GM18868 (cell line): ENCODE results near the gene AFF3.

Experiments used
- ATAC-seq: cut with Tn5 transposase; IDR thresholded peaks from one replicate; pipeline ENCODE4 v1.9.1; 2021; ENCODE audit warnings: mild to moderate bottlenecking, moderate library complexity; ENCODE audit not compliant: unreplicated experiment

AFF3 gene

DNA sequence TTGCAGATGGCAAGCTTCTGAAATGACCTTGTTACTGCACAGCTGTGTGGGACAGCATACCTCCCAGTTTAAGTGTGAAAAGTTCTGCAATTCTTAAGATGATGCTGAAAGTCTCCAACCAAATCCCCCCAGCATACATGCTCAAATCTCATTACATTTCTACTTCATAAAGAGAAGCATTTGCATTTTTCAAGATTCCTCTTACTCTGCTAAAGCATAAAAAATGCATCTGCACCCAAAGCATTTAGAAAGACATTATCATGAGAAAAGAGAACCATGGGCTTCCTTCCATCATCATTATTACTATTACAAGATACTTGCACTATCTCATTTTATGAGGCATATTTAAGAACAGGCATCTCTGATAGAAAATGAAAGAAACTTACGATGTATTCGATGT lies 415.7 kb downstream of the AFF3 start:
- no peak for ATAC-seq

DNA sequence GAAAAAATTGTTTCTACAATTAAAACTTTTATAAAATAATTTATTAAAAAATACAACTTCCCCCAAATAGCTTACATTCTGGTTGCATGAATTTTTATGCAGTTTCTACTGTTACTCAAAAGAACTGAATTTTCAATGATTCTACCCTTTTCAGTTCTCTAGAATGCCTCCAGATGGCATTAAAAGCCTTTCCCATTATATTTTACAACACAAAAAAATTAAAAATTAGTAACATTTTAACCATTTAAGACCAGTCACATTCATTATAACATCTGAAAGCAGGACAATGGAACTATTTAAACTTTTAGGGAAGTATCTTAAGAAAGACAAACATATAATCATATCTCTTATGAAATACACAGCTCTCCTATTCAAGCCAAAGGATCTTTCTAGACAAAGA lies 416.6 kb downstream of the AFF3 start:
- no peak for ATAC-seq

DNA sequence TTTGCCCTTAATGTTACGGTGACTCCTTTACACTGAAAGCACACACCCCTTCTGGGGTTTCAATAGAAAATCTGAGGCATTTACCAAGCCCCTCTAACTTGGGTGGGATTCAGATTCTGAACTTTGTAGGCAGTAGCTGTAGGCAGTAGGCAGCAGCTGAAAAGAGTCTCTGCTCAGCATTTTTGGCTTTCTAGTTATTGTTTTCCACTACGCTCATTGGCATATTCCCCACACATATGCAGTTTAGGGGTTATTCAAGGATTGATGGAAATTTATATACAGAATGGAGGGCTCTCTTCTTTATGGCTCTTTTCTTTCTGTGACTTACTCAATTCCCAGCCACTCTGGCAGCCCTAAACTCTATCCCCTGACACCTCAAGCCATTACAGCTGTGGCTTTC lies 419.9 kb downstream of the AFF3 start:
- no peak for ATAC-seq

DNA sequence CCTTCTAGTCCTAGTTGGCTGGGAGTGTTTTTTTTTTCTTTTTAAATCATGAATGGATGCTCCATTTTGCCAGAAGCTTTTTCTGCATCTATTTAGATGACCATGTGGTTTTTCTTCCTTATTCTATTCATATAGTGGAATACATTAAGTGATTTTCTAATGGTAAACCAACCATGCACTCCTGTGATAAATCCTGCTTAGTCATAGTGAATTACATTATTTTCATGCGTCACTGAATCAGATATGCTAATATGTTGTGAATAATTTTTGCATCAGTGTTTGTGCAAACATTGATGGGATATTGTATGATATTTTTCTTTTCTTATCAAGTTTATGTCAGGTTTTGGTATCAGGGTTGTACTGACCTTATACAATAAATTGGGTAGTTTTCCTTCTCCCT lies 423.3 kb downstream of the AFF3 start:
- ATAC-seq = no peak

DNA sequence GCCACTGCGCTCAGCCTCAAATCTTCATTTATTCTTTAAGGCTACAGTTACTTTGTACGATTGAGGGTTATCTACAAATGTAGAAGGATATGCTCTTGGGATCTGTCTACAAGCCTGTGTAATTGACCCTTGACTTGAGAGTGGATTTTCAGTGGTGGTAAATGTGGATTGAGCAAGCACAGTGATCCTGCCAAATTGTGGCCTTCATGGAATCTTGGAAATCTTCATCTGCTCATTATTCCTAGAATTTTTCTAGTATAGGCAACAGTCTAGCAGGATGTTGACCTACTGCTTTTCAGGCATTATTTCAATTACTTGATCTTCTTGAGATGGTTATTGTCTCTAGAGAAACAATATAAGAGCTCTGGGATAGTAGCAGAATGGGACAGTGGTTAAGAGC lies 426.4 kb downstream of the AFF3 start:
- ATAC-seq = no peak

DNA sequence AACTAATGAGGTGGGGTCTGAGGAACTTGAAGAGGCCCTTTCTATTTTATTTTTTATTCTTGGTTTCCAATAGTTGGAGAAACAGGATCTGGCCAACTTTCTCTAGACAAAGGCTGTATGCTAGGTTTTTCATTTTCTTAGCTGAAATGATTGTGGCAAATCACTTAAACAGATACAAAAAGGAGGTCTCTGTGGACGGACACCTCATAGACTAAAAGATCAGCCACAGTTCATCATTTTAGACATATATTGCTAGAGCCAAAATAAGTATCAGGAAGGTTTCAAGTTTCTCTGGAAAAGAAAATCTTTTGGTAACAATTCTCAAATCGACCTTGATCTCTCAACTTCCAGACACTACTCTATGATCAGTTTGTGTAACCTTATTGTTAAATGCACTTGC lies 428.0 kb downstream of the AFF3 start:
- ATAC-seq = no peak

DNA sequence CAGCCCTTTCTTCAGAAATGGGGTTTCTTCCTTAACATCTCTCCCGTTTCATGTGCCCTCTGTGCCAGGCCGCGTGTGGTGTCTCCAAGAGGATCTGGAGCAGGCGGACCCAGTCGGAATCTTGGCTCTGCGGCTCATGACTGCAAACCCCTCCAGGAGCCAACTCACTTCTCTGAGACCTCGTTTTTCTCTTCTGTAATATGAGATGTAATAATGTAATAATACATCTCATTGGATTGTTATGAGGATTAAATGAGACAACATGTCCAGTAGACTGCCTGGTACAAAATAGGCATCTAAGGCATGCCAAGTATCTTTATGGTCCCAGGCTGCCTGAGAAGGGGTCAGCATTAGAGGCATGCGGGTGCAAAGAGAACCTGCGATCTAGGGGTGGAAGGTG lies 431.2 kb downstream of the AFF3 start:
- no peak for ATAC-seq

DNA sequence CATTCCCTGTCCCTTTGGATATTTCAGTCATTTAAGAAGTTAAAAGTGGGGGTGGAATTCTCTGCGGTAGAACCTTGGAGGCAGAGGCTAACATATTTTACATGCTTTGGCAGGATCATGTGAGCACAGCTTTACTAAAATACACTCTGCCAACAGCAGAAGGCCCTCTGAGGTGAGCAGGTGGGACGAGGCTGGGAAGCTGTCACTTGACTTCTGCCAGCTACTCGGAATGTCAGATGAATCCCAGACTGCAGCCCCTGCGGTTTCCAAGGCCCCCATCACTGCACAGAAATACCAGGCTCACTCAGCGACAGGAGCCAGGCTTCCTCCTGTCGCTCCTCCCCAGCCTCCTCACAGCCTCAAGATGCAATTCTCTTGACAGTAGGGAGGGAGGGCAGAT lies 431.7 kb downstream of the AFF3 start:
- no peak for ATAC-seq

DNA sequence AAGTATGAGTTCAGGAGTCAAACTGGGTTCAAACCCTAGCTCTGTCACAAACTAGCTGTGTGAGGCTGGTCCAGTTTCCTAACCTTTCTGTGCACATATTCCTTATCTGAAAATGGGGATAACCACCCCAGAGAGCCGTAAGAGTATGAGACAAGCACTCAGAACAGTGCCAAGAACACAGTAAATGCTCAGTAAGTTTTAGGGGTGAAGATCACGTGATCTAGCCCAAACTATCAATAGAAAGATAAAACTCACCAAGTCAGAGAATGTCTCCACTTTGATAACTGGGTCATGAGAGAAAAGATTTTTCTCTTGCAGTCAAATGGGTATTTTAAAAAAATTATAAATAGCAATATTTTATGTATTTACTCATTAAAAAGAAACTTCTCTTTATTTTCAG lies 433.2 kb downstream of the AFF3 start:
- no peak for ATAC-seq

DNA sequence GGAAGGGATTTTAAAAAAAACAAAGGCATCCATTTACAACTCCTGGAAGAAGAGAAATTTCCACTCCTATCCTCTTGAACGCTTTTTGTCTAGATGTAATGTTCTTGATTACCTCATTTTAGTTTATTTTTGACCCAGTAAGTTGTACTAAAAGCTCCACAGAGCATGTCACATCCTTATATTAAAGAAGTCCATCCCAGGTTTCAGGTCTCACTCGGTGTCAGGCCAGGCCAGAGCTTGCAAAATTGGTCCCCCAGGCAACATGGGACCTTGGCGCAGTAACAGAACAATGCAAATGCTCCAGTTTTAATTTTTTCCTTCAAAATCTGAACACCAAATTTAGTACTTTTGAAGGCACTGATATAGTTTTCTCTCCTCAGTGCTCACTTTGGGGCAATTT lies 434.2 kb downstream of the AFF3 start:
- no peak for ATAC-seq

DNA sequence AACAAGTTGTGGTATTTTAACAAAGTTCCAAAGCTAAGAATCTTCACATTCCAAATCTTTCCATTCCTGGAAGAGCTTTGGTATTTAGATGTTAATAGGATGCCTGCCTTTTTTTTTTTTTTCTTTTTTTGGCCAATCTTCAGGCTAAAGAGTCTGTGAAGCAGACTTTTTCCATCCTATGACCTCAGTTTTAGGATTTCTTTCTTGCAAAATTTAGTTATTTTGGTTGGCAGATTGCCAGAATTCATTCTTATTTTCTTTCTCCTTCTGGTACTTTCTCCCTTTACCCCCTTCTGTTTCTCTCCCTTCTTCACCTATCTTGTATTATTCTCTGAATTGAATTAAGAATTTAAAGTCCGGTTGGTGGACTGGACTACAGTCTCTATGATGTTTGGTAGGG lies 434.8 kb downstream of the AFF3 start:
- no peak for ATAC-seq

DNA sequence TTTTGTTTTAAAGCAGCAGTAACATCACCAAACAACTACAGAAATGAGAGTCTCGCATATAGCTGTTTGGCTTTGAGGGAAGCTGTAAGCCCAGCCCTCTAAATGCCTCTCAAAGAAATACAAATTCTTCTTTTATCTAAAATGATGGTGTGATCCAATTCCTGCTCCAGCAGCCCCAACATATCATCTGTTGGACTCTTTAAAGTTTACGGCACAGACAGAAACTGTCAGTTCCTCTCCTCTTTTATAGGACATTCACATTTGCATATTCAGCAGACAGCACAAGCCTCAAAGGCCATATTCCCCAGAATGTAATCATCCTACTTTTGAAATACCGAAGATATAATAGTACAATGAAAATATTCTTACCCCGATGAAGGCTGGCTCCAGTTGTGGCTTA lies 435.7 kb downstream of the AFF3 start:
- ATAC-seq = no peak

DNA sequence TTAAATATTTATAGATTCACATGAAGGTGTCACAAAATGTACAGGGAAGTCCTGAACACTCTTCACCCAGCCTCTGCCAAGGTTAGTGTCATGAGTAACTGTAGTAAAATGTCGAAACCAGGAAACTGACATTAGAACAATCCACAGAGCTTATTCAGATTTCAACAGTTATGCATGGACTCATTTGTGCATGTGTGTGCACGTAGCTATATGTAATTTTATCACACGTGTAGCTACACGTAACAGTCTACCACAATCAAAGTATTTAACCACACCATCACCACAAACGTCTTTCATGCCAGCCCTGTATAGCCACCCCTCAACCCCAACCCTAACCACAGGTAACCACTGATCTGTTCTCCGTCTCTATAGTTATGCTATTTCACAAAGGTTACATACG lies 440.9 kb downstream of the AFF3 start:
- no peak for ATAC-seq

DNA sequence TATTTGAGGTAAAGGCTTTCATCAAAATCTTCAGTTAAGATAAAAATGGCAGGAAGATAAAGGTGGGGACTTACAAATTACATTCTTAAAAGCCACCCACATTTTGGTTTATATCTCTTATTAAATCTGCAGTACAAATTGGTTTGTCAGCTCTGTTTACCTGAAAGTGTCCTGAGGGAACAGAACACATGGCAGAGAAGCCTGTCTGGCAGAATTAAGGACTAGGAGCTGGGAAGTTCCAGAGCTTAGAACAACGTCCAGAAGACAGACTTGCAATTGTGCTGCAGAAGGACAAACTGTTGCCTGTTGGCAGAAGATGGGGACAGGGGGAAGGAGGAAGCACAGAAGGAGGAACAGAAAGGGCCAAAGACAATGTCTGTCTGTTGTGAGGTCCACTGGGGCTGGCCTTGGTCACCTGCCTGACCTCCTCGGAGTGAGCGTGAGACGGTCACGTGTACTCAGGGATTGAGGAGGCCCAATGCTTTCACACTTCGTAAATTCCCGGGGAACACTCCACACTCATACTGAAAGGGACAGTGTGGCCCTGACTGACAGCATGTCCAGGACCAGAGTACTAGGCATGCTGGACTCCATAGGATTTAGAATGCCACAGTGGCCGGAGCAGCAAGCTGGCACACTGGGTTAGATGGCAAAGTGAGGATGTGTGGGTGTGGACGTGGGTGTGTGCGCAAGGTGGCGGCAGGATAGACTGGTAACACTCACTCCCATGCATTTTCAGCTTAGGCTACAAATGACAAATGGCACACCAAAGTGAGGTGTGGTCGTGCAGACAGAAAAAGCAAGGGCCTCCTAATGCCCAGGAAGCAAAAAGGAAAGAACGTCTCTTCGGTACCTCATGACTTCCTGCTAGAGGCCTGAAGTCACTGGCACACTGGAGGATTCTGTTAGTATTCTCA lies 441.6 kb downstream of the AFF3 start:
- no peak for ATAC-seq

DNA sequence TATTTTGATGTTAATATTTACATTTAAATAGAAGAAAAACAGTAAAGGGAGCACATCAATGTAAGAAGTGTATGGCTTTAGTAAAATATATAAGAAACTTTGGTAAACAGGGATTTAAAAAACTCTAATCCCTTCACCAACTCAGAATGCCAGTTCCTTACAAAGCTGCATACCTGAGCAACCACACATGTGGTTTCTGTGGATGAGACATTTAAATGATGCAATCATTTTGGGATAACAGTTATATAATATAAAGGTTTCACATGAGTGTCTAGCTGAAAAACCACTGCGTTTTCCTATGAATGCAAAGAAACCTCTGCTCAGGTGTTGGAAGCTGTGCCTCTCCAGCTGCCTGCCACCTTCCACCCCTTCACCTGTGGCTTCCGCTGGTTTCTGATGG lies 443.5 kb downstream of the AFF3 start:
- ATAC-seq = no peak

DNA sequence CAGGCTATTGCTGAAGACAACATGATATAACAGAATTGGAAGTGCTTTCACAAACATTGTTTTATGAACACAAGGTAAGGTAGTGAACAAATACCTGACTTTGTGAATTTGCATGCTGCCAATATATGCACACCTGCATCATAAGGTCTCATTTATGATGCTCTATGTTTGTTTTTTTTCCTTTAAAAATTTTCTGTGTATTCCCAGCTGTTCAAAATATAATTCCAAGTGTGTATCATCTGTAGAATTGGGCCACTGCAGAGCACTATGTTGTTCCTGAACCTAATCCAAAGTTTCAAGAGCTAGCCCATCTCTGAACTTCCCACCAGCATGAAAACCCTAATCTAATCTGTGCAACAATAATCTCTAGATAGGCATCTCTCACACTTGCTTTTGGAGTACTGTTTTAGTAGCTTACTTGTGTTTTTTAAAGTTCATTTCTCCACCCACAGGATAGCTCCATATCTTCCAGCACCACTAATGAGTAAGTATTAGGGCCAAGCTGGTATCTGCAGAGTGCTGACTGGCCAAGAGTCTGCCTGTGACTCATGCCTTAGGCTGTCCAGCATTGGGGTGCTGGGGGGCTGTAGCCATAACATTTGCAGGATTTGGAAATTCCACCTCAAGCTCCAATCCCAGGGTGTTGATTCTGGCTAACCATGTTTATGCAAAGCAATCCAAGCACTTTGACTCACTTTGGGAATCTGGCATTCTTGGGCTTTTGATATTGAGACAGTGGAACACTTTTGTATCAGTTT lies 444.4 kb downstream of the AFF3 start:
- ATAC-seq = no peak

DNA sequence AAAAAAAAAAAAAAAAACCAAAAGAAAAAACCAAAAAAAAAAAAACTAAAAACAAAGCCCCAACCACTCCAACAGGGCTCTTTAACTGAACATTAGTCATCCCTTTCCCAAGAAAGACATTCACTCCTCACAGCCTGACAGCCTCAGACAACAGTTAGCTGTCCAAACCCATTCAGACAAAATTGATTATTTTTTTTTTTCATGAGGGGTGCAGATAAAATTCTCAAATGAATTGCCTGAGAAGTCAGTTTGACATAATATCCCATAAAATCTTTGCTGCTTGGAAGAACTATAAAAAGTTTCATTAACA lies 446.5 kb downstream of the AFF3 start:
- ATAC-seq = no peak

DNA sequence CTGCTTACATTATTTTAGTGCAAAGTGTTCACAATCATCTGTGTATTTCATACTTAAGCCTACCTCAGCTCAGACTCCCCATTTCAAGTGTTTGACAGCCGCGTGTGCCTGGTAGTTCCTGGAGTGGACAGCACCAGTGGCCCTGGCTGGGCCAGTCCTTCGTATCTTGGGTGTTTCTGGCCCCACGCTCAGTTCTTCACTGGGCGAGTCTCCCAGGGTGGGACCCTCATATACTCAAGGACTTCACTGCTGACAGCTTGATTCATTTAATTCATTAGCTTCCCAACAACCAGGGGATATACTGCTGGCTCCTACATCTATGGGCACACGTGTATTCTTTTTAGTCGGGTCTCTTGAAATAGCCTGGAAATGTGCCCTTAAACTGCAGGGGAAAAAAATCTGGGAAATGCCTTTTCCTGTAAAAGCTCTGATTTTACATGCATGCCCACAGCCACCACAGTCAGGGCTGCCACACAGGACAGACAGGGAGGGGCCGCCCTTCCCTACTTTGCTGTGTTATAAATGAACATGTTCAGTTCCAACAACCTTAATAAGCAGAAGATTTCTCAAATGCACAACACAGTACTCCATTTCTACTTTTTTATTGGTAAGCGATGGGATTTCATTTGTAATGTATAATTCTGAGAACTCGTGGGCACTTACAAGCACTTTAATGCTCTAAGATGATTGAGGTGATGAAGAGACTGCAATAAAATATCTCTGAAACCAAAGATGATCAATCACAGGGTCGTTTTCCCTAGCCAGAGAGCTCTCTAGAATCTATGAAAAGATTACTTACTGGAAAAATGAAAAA lies 447.1 kb downstream of the AFF3 start:
- ATAC-seq = no peak

DNA sequence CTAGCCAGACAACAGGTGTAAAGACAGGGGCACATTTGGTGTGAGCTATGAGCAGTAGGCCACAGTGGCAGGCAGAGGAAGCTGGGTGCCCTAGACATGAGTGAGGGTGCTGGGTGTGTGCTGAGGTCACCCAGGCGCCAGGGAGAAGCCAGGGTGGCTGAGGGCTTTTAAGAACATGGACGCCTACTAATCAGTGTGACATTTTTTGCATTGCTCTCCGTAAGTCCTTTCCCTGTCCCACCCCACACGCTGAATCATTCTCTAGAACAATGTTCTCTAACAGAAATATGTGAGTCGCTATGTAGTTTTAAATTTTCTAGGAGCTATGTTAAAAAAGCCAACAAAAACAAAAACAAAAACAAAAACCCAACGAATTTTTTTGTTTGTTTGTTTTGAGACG lies 448.1 kb downstream of the AFF3 start:
- no peak for ATAC-seq

DNA sequence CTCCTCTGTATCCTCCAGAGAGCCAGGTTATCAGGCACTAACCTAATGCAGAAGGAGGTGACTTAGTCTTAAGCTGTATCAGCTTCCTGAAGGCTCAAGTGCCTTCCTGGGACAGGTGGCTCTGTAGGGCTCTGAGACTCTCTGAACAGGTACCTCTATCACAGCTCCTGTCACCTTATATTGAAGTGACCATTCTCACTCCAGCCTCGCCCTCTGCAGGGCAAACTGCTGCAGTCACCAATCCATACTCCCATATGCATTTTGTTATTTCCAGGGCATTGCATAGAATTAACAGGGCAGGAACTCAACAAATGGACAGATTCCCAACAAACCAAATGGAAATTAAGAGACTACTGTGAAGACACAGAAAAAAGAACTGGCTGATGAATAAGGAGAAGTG lies 449.6 kb downstream of the AFF3 start:
- ATAC-seq = no peak

DNA sequence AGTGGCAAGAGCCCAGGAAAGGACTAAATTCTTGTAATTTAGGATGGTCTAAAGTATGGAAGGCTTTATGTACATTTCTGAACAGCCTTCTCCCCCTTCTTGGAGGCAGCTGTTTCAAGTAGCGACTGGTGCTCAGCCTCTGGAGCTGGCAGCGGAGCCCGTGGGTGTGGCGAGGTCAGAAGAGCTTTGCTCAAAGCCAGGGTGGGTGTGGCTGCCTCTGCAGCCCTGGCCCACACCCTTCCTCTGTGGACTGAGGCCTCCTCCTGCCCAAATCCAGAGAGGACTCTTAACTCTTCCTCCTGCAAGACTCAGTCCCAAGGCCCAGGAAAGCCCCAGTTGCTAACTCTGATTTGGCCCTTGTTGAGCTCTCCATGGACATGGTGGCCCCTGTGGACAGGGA lies 450.5 kb downstream of the AFF3 start:
- ATAC-seq = no peak
